DOHH2 (cell line): ENCODE results near the gene HTR4.

Experiments used
- H3F3A ChIP-seq: fragments of 200-600 bp; sonication (generic), shearing (Covaris generic); 2 replicates; pipeline ENCODE4 v1.6.0; 2016; ENCODE audit warnings: antibody characterized with exemption, mild to moderate bottlenecking; ENCODE audit not compliant: control insufficient read depth, insufficient read depth
- H3K27ac ChIP-seq: fragments of 200-600 bp; sonication (generic); 2 replicates; pipeline ENCODE4 v1.5.1; 2014; ENCODE audit warnings: low read depth, mild to moderate bottlenecking, low read length, moderate library complexity
- H3K27me3 ChIP-seq: fragments of 200-600 bp; sonication (generic); 2 replicates; pipeline ENCODE4 v1.6.1; 2014; ENCODE audit warnings: mild to moderate bottlenecking, low read length, mixed read lengths; ENCODE audit not compliant: control insufficient read depth
- H3K36me3 ChIP-seq: fragments of 200-600 bp; sonication (generic); 2 replicates; pipeline ENCODE4 v1.6.1; 2014; ENCODE audit warnings: mild to moderate bottlenecking, low read length, moderate library complexity, mixed read lengths; ENCODE audit not compliant: control insufficient read depth
- H3K4me1 ChIP-seq: fragments of 200-600 bp; sonication (generic); 2 replicates; pipeline ENCODE4 v1.6.1; 2014; ENCODE audit warnings: mild to moderate bottlenecking, low read length, mixed read lengths; ENCODE audit not compliant: control insufficient read depth
- H3K4me2 ChIP-seq: fragments of 200-600 bp; sonication (generic); 2 replicates; pipeline ENCODE4 v1.6.0; 2014; ENCODE audit warnings: mild to moderate bottlenecking, low read length, moderate library complexity
- H3K4me3 ChIP-seq: fragments of 200-600 bp; sonication (generic); 2 replicates; pipeline ENCODE4 v1.5.1; 2014; ENCODE audit warnings: mild to moderate bottlenecking, low read length, mixed read lengths
- H3K79me2 ChIP-seq: fragments of 200-600 bp; sonication (generic); 2 replicates; pipeline ENCODE4 v1.6.1; 2014; ENCODE audit warnings: mild to moderate bottlenecking, low read length, mixed read lengths; ENCODE audit not compliant: control insufficient read depth
- H3K9me2 ChIP-seq: fragments of 200-600 bp; sonication (generic); replicated peaks from 2 replicates; pipeline ENCODE4 v1.6.1; 2014; ENCODE audit warnings: mild to moderate bottlenecking, low read length, mixed read lengths; ENCODE audit not compliant: control insufficient read depth
- H3K9me3 ChIP-seq: fragments of 200-600 bp; sonication (generic); 2 replicates; pipeline ENCODE4 v1.6.1; 2014; ENCODE audit warnings: antibody characterized with exemption, low read length, mixed read lengths; ENCODE audit not compliant: control insufficient read depth, insufficient read depth
- H4K20me1 ChIP-seq: fragments of 200-600 bp; sonication (generic); 2 replicates; pipeline ENCODE4 v1.6.0; 2014; ENCODE audit warnings: low read depth, mild to moderate bottlenecking, antibody characterized with exemption, low read length, moderate library complexity; ENCODE audit not compliant: control insufficient read depth, insufficient read depth
- EZH2phosphoT487 ChIP-seq: fragments of 200-600 bp; sonication (generic); IDR thresholded peaks from 2 replicates; pipeline ENCODE4 v1.6.1; 2017; ENCODE audit warnings: borderline replicate concordance, mild to moderate bottlenecking, antibody characterized with exemption, low read length, moderate library complexity, mixed read lengths
- TF ChIP-seq, protein P1 (sequence below): fragments of 200-600 bp; sonication (generic); IDR thresholded peaks from one replicate; pipeline ENCODE4 v1.5.1; 2014; ENCODE audit warnings: antibody characterized with exemption, mild to moderate bottlenecking, low read depth, low read length; ENCODE audit not compliant: poor library complexity, severe bottlenecking

HTR4 gene

DNA sequence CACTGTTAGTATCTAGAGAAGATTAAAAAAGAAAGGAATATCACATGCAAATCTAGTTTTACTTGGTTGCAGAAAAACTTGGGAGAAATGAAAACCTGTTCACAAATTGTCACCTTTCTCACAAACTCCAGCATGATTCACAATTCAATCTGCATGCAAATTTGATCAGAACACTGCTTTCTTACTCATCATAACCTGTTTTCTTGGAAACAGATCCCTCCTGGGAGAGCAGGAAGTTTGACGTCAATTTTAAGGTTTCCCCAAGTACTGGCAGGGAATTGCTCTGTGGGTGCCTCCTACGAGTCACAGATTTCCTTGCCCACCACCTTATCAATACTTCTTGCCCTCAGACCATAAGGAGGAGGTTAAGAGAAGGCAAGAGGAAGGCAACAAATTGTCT is 30.2 kb upstream of the HTR4 start:
- H3K36me3 ChIP-seq, result no peaks in the 10 kb centered on the region
- no peak for TF ChIP-seq EZH2phosphoT487
- TF ChIP-seq, protein P1, sequence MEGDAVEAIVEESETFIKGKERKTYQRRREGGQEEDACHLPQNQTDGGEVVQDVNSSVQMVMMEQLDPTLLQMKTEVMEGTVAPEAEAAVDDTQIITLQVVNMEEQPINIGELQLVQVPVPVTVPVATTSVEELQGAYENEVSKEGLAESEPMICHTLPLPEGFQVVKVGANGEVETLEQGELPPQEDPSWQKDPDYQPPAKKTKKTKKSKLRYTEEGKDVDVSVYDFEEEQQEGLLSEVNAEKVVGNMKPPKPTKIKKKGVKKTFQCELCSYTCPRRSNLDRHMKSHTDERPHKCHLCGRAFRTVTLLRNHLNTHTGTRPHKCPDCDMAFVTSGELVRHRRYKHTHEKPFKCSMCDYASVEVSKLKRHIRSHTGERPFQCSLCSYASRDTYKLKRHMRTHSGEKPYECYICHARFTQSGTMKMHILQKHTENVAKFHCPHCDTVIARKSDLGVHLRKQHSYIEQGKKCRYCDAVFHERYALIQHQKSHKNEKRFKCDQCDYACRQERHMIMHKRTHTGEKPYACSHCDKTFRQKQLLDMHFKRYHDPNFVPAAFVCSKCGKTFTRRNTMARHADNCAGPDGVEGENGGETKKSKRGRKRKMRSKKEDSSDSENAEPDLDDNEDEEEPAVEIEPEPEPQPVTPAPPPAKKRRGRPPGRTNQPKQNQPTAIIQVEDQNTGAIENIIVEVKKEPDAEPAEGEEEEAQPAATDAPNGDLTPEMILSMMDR, result no peak
- H3K4me2 ChIP-seq, result no peak overlapping the region
- no peaks in the 10 kb centered on the region for H3K4me1 ChIP-seq
- no peaks in the 10 kb centered on the region for H3K79me2 ChIP-seq
- no peaks in the 10 kb centered on the region for H4K20me1 ChIP-seq
- no peaks in the 10 kb centered on the region for H3K9me3 ChIP-seq
- peaks cover 3% of the 10 kb centered on the region; the same call in 1 of the 2 replicates for H3K27me3 ChIP-seq
- H3F3A ChIP-seq, result no peaks in the 10 kb centered on the region
- H3K27ac ChIP-seq, result no peak overlapping the region
- H3K4me3 ChIP-seq, result no peak overlapping the region
- H3K9me2 ChIP-seq, result no peaks in the 10 kb centered on the region

DNA sequence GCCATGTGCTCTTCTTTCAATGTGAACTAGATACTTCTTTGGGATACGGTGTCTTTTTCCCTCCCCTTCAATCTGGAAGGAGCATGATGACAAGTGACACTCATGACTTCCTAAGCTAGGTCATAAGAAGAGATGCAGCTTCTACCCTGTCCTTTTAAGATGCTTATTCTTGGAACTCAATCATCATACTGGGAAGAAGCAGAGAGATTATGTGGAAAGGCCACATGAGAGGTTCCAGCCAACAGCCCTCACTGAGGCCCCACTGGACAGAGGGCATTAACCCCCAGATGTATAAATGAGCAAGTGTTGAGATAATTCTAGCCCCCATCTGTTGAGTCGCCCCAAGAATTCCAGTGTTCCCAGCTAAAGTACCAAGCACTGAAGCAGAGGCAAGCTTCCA is 29.3 kb upstream of the HTR4 start:
- Histone ChIP-seq H3K4me2 (no peak overlapping the region), H3K9me2 (no peaks in the 10 kb centered on the region), H3F3A (no peaks in the 10 kb centered on the region), H3K36me3 (no peaks in the 10 kb centered on the region), H3K4me1 (no peaks in the 10 kb centered on the region), H3K79me2 (no peaks in the 10 kb centered on the region), H3K9me3 (no peaks in the 10 kb centered on the region), H3K4me3 (no peak overlapping the region), H3K27ac (no peak overlapping the region), H4K20me1 (no peaks in the 10 kb centered on the region), H3K27me3 (peaks cover 3% of the 10 kb centered on the region; the same call in 1 of the 2 replicates)
- TF ChIP-seq, protein P1, result no peak
- TF ChIP-seq EZH2phosphoT487, result no peak

DNA sequence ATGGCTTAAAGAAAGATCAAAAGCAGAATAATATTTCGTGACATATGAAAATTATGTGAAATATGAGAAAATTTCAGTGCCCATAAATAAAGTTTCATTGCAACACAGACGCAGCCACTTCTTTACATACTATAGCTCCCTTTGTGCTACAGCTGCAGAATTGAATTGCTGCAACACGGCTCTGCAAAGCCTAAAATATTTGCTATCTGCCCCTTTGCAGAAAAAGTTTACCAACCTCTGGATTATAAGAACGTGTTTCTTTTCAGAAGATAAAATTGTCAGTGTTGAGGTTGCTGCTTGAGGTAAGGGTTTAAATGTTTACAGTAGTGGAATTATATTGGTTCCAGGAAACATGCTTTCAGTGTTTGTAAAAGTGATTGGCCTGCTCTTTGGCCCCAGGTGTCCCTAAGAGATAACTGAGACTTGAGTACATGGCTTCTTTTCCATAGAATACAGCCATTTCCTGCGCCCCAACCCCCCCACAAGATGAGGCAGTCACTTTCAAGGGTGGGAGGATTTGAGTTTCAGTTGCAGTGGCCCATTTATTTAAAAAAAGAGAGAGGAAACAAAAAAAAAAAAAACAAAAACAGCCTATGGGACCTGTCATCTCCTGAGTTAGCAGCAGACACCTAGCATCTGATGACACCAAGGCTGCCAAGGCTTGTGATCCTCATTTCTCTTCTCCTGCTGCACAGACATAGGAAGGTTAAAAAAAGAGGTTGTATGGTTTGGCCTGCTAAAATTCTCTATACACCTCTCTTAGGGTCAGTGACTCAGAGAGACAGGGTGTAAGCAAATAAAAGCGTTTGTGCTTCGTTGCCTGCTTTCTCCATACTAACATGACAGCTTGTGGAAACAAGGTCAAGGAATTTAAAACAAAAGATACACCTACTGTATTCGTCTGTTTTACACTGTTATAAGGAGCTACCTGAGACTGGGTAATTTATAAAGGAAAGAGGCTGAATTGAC is 28.0 kb upstream of the HTR4 start:
- no peaks in the 10 kb centered on the region for H3K9me2 ChIP-seq
- H3K27me3 ChIP-seq, result peaks cover 3% of the 10 kb centered on the region; the same call in 1 of the 2 replicates
- no peak overlapping the region for H3K4me3 ChIP-seq
- H3K27ac ChIP-seq, result no peak overlapping the region
- H3K4me1 ChIP-seq, result no peaks in the 10 kb centered on the region
- no peaks in the 10 kb centered on the region for H3F3A ChIP-seq
- H3K9me3 ChIP-seq, result no peaks in the 10 kb centered on the region
- no peak overlapping the region for H3K4me2 ChIP-seq
- H4K20me1 ChIP-seq, result no peaks in the 10 kb centered on the region
- TF ChIP-seq EZH2phosphoT487, result no peak
- TF ChIP-seq, protein P1, result no peak
- H3K79me2 ChIP-seq, result no peaks in the 10 kb centered on the region
- no peaks in the 10 kb centered on the region for H3K36me3 ChIP-seq
